Loucy (cell line): ENCODE data around the gene PTH2.

Experiments
- EZH2phosphoT487 ChIP-seq: fragments of 200-600 bp; IDR thresholded peaks from 2 replicates; pipeline ENCODE4 v1.6.1; 2018; ENCODE audit warnings: antibody characterized with exemption, mild to moderate bottlenecking, moderate library complexity, borderline replicate concordance
- TF ChIP-seq, protein P1 (sequence below): fragments of 200-600 bp; sonication (generic); conservative IDR thresholded peaks from 2 replicates; pipeline ENCODE4 v1.5.1; 2014; ENCODE audit warnings: mild to moderate bottlenecking, antibody characterized with exemption, low read length

DNA sequence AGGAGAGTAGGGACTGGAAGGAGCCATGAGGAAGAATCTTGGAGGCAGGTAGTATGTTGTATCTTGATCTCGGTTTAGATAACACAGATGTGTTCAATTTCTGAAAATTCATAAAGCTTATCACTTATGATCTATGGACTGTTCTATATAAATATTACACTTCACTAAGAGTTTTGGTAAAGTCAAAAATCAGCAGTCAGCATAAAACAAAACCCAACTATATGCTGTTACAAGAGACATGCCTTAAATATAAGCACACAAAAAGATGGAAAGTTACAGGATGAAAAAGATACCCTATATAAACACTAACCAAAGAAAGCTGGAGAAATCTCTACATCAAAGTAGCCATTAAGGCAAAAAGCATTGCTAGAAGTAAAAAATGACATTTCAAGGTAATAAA, 39.6 kb downstream of the PTH2 start:
- TF ChIP-seq, protein P1, sequence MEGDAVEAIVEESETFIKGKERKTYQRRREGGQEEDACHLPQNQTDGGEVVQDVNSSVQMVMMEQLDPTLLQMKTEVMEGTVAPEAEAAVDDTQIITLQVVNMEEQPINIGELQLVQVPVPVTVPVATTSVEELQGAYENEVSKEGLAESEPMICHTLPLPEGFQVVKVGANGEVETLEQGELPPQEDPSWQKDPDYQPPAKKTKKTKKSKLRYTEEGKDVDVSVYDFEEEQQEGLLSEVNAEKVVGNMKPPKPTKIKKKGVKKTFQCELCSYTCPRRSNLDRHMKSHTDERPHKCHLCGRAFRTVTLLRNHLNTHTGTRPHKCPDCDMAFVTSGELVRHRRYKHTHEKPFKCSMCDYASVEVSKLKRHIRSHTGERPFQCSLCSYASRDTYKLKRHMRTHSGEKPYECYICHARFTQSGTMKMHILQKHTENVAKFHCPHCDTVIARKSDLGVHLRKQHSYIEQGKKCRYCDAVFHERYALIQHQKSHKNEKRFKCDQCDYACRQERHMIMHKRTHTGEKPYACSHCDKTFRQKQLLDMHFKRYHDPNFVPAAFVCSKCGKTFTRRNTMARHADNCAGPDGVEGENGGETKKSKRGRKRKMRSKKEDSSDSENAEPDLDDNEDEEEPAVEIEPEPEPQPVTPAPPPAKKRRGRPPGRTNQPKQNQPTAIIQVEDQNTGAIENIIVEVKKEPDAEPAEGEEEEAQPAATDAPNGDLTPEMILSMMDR, result no peak
- no peak for TF ChIP-seq EZH2phosphoT487
